Calu3 (cell line): ENCODE measurements around the gene FAM89A. TPM values are rescaled to one million over a fixed set of nuclear protein-coding genes. Genes with fewer than 3 reads are reported as not detected.

Experiments used
- BruUV-seq: library from RNA; stranded (reverse); fragments of 400-500 nt; replicated peaks from 2 replicates; lab custom pipeline; 2021; lab: Mats Ljungman, UMichigan
- CTCF ChIA-PET: fragments of 300-600 bp; sonication (Branson Sonifier 250); formaldehyde crosslinking; loops from one replicate; lab custom pipeline; 2022; ENCODE audit warnings: antibody characterized with exemption; lab: Charles Lee
- DNase-seq: peaks from one replicate; pipeline ENCODE4 v3.0.0; 2022
- H3K27ac Mint-ChIP-seq: one replicate; pipeline ENCODE4 v1.8.0; 2022; ENCODE audit warnings: mixed read lengths; ENCODE audit not compliant: unreplicated experiment
- H3K27me3 Mint-ChIP-seq: one replicate; pipeline ENCODE4 v1.8.0; 2022; ENCODE audit warnings: mixed read lengths; ENCODE audit not compliant: unreplicated experiment
- H3K36me3 Mint-ChIP-seq: one replicate; pipeline ENCODE4 v1.8.0; 2022; ENCODE audit warnings: mild to moderate bottlenecking, moderate library complexity, mixed read lengths; ENCODE audit not compliant: insufficient read depth, unreplicated experiment
- H3K4me1 Mint-ChIP-seq: one replicate; pipeline ENCODE4 v1.8.0; 2022; ENCODE audit warnings: mild to moderate bottlenecking, low read depth, mixed read lengths; ENCODE audit not compliant: unreplicated experiment
- H3K4me3 Mint-ChIP-seq: one replicate; pipeline ENCODE4 v1.8.0; 2022; ENCODE audit warnings: mild to moderate bottlenecking, low read depth, moderate library complexity, mixed read lengths; ENCODE audit not compliant: unreplicated experiment
- H3K9me3 Mint-ChIP-seq: one replicate; pipeline ENCODE4 v1.8.0; 2022; ENCODE audit warnings: low read depth, mixed read lengths; ENCODE audit not compliant: unreplicated experiment
- CTCF ChIP-seq: fragments of 200-600 bp; IDR thresholded peaks from one replicate; pipeline ENCODE4 v1.8.0; 2022; ENCODE audit warnings: antibody characterized with exemption; ENCODE audit not compliant: unreplicated experiment
- intact Hi-C: fragments of 100-400 bp; cut with micrococcal nuclease; formaldehyde crosslinking; loops from one replicate; pipeline ENCODE4 v1.10.0; 2022; ENCODE audit not compliant: unreplicated experiment
- total RNA-seq: library from RNA; stranded (reverse); gene quantifications from 2 replicates; pipeline ENCODE4 v1.2.3, GENCODE V29; 2022

Gene FAM89A
- total RNA-seq, 1 experiment from 2014 or later = 12.3 TPM

GRCh38 chr1:231073331-231073730 lies 33.3 kb upstream of the FAM89A start:
- no TSS peak for BruUV-seq
- no peaks in the 10 kb centered on the region for H3K36me3 Mint-ChIP-seq
- H3K27me3 Mint-ChIP-seq = peaks cover 23% of the 10 kb centered on the region
- no peak for TF ChIP-seq CTCF
- no peaks in the 10 kb centered on the region for H3K9me3 Mint-ChIP-seq
- no peak overlapping the region for H3K4me3 Mint-ChIP-seq
- intact Hi-C loops = no loop called here
- H3K4me1 Mint-ChIP-seq = no peaks in the 10 kb centered on the region
- no peak for DNase-seq
- H3K27ac Mint-ChIP-seq = no peak overlapping the region
- CTCF ChIA-PET = no interaction called here

- Mint-ChIP-seq H3K9me3 (no peaks in the 10 kb centered on the region), H3K4me3 (no peak overlapping the region), H3K27ac (no peak overlapping the region), H3K36me3 (no peaks in the 10 kb centered on the region), H3K27me3 (peaks cover 16% of the 10 kb centered on the region), H3K4me1 (no peaks in the 10 kb centered on the region)
- no TSS peak for BruUV-seq
- CTCF ChIA-PET = interaction anchor here (0.6 kb wide), 1 partner anchor 13 kb away, joined by 3 read pairs; no protein-coding TSS in a partner anchor
- no peak for TF ChIP-seq CTCF
- intact Hi-C loops = no loop called here
- DNase-seq = no peak
These were observed 32.5 kb upstream of the FAM89A start for GRCh38 chr1:231072502-231073094.

- no peak for TF ChIP-seq CTCF
- BruUV-seq = no TSS peak
- H3K4me3 Mint-ChIP-seq = no peak overlapping the region
- no peaks in the 10 kb centered on the region for H3K9me3 Mint-ChIP-seq
- peaks cover 10% of the 10 kb centered on the region for H3K27me3 Mint-ChIP-seq
- no peaks in the 10 kb centered on the region for H3K4me1 Mint-ChIP-seq
- no peak for DNase-seq
- no peaks in the 10 kb centered on the region for H3K36me3 Mint-ChIP-seq
- intact Hi-C loops = no loop called here
- H3K27ac Mint-ChIP-seq = no peak overlapping the region
- CTCF ChIA-PET = interaction anchor here (0.6 to 0.7 kb wide), 2 partner anchors 13 to 88 kb away, joined by 3 to 5 read pairs; no protein-coding TSS in a partner anchor
These were observed 32.0 kb upstream of the FAM89A start for GRCh38 chr1:231072041-231072440.

GRCh38 chr1:231070758-231071444 lies 30.8 kb upstream of the FAM89A start:
- TF ChIP-seq CTCF = no peak
- H3K9me3 Mint-ChIP-seq = no peaks in the 10 kb centered on the region
- H3K27ac Mint-ChIP-seq = no peak overlapping the region
- H3K4me1 Mint-ChIP-seq = no peaks in the 10 kb centered on the region
- no peaks in the 10 kb centered on the region for H3K36me3 Mint-ChIP-seq
- intact Hi-C loops = no loop called here
- H3K27me3 Mint-ChIP-seq = peaks cover 6% of the 10 kb centered on the region
- BruUV-seq = no TSS peak
- DNase-seq = no peak
- CTCF ChIA-PET = interaction anchor here (0.6 to 0.7 kb wide), 2 partner anchors 56 to 89 kb away, joined by 3 to 5 read pairs; no protein-coding TSS in a partner anchor
- no peak overlapping the region for H3K4me3 Mint-ChIP-seq
